ENCODE results near the gene ZBTB7C. TPM values are rescaled to one million over a fixed set of nuclear protein-coding genes. Genes with fewer than 3 reads are reported as not detected.

ZBTB7C gene
- total and polyA plus RNA-seq, 4 donors: 3.2 to 10.9 (median 3.7) TPM

- no peak overlapping the region for H3K4me3 ChIP-seq
- TF ChIP-seq CTCF (IDR thresholded peaks at IDR 0.05; ENCODE audit: control extremely low read depth, extremely low read depth): no peak
- WGBS, 2 donors: 76 to 85% methylated on average over 8 of the region's 8 CpGs
- H3K4me1 ChIP-seq (ENCODE audit: control insufficient read depth in 5 of 5, insufficient read depth in 5 of 5, low read length in 5 of 5): peaks cover 0 to 2% (median 0%) of the 10 kb centered on the region in 5 donors
- H3K36me3 ChIP-seq (ENCODE audit: control insufficient read depth in 4 of 4, insufficient read depth in 4 of 4, low read length in 4 of 4): no peaks in the 10 kb centered on the region
- DNase-seq: no peak
- no peak overlapping the region for H3K27ac ChIP-seq (ENCODE audit: low read depth in 1 of 2, low read length in 1 of 2)
- H3K9me3 ChIP-seq (ENCODE audit: control insufficient read depth in 4 of 4, insufficient read depth in 3 of 4, low read length in 3 of 4): no peaks in the 10 kb centered on the region
- H3K27me3 ChIP-seq (ENCODE audit: control insufficient read depth in 3 of 3, insufficient read depth in 3 of 3, low read length in 2 of 3): peaks cover 0 to 3% (median 3%) of the 10 kb centered on the region in 3 donors
- H3K9ac ChIP-seq (ENCODE audit: insufficient read depth in 1 of 2, low read length in 2 of 2): no peak overlapping the region
- ATAC-seq (ENCODE audit: insufficient read depth, low FRiP score): no peak
Measured at GRCh38 chr18:48099481-48100164, 309.6 kb downstream of the ZBTB7C start.

GRCh38 chr18:48098538-48098937, 310.6 kb downstream of the ZBTB7C start:
- Histone ChIP-seq H3K9me3 (ENCODE audit: control insufficient read depth in 4 of 4, insufficient read depth in 3 of 4, low read length in 3 of 4) (no peaks in the 10 kb centered on the region), H3K36me3 (ENCODE audit: control insufficient read depth in 4 of 4, insufficient read depth in 4 of 4, low read length in 4 of 4) (no peaks in the 10 kb centered on the region), H3K27ac (ENCODE audit: low read depth in 1 of 2, low read length in 1 of 2) (no peak overlapping the region), H3K4me1 (ENCODE audit: control insufficient read depth in 5 of 5, insufficient read depth in 5 of 5, low read length in 5 of 5) (peaks cover 0 to 1% (median 0%) of the 10 kb centered on the region in 5 donors), H3K9ac (ENCODE audit: insufficient read depth in 1 of 2, low read length in 2 of 2) (no peak overlapping the region), H3K27me3 (ENCODE audit: control insufficient read depth in 3 of 3, insufficient read depth in 3 of 3, low read length in 2 of 3) (peaks cover 0 to 3% (median 3%) of the 10 kb centered on the region in 3 donors), H3K4me3 (no peak overlapping the region)
- no peak for DNase-seq
- no peak for TF ChIP-seq CTCF (IDR thresholded peaks at IDR 0.05; ENCODE audit: control extremely low read depth, extremely low read depth)
- no peak for ATAC-seq (ENCODE audit: insufficient read depth, low FRiP score)
- 95 to 96% methylated on average over 6 of the region's 6 CpGs for WGBS, 2 donors

- peaks cover 0 to 3% (median 3%) of the 10 kb centered on the region in 3 donors for H3K27me3 ChIP-seq (ENCODE audit: control insufficient read depth in 3 of 3, insufficient read depth in 3 of 3, low read length in 2 of 3)
- no peak overlapping the region for H3K9ac ChIP-seq (ENCODE audit: insufficient read depth in 1 of 2, low read length in 2 of 2)
- DNase-seq: no peak
- H3K27ac ChIP-seq (ENCODE audit: low read depth in 1 of 2, low read length in 1 of 2): no peak overlapping the region
- WGBS, 2 donors: 86 to 88% methylated on average over 3 of the region's 3 CpGs
- peaks cover 0 to 1% (median 0%) of the 10 kb centered on the region in 5 donors for H3K4me1 ChIP-seq (ENCODE audit: control insufficient read depth in 5 of 5, insufficient read depth in 5 of 5, low read length in 5 of 5)
- no peak for ATAC-seq (ENCODE audit: insufficient read depth, low FRiP score)
- H3K4me3 ChIP-seq: no peak overlapping the region
- no peak for TF ChIP-seq CTCF (IDR thresholded peaks at IDR 0.05; ENCODE audit: control extremely low read depth, extremely low read depth)
- H3K9me3 ChIP-seq (ENCODE audit: control insufficient read depth in 4 of 4, insufficient read depth in 3 of 4, low read length in 3 of 4): no peaks in the 10 kb centered on the region
- H3K36me3 ChIP-seq (ENCODE audit: control insufficient read depth in 4 of 4, insufficient read depth in 4 of 4, low read length in 4 of 4): no peaks in the 10 kb centered on the region
Measured at GRCh38 chr18:48098007-48098406, 311.2 kb downstream of the ZBTB7C start.

Measured in lung (tissue), 12 donors.